DOHH2 (cell line): Measurements from ENCODE around the gene SLC6A3.

Source experiments
- EZH2phosphoT487 ChIP-seq: fragments of 200-600 bp; sonication (generic); IDR thresholded peaks from 2 replicates; pipeline ENCODE4 v1.6.1; 2017; ENCODE audit warnings: borderline replicate concordance, mild to moderate bottlenecking, antibody characterized with exemption, low read length, moderate library complexity, mixed read lengths
- TF ChIP-seq, protein P1 (sequence below): fragments of 200-600 bp; sonication (generic); IDR thresholded peaks from one replicate; pipeline ENCODE4 v1.5.1; 2014; ENCODE audit warnings: antibody characterized with exemption, mild to moderate bottlenecking, low read depth, low read length; ENCODE audit not compliant: poor library complexity, severe bottlenecking

DNA sequence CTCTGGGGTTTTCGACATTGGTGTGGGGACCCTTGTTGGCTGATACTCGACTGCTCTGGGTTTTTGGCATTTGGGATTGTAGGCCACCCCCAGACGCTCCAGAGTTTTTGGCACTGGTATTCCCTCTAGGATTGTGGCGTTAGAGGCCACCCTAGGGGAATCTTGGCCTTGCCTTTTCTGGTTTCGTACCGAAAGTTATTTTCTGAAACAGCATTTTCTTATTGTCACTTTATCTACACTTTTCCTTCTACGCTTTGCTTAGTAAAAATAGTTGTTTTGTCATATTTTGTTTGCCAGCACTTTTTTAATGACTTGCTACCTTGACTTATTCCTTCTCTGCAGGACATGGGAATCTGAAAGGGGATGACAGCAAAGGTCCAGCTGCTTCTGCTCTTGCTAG is 75.2 kb downstream of the SLC6A3 start:
- TF ChIP-seq, protein P1, sequence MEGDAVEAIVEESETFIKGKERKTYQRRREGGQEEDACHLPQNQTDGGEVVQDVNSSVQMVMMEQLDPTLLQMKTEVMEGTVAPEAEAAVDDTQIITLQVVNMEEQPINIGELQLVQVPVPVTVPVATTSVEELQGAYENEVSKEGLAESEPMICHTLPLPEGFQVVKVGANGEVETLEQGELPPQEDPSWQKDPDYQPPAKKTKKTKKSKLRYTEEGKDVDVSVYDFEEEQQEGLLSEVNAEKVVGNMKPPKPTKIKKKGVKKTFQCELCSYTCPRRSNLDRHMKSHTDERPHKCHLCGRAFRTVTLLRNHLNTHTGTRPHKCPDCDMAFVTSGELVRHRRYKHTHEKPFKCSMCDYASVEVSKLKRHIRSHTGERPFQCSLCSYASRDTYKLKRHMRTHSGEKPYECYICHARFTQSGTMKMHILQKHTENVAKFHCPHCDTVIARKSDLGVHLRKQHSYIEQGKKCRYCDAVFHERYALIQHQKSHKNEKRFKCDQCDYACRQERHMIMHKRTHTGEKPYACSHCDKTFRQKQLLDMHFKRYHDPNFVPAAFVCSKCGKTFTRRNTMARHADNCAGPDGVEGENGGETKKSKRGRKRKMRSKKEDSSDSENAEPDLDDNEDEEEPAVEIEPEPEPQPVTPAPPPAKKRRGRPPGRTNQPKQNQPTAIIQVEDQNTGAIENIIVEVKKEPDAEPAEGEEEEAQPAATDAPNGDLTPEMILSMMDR = no peak
- no peak for TF ChIP-seq EZH2phosphoT487
